SK-N-SH treated with all-trans-retinoic acid at 6 μM for 48 hours (cell line): ENCODE measurements around the gene ENC1.

Experiments used
- ESRRG ChIP-seq: fragments of 250-450 bp; sonication (Bioruptor Pico); IDR thresholded peaks from 2 replicates; pipeline ENCODE4 v1.6.1; 2021; ENCODE audit warnings: mild to moderate bottlenecking
- GLIS3 ChIP-seq: fragments of 250-450 bp; sonication (Bioruptor Pico); IDR thresholded peaks from 2 replicates; pipeline ENCODE4 v1.5.0; 2020; ENCODE audit warnings: mild to moderate bottlenecking, moderate library complexity
- OSR1 ChIP-seq: fragments of 250-450 bp; sonication (Bioruptor Pico); IDR thresholded peaks from 2 replicates; pipeline ENCODE4 v1.8.0; 2022; ENCODE audit warnings: moderate library complexity, mild to moderate bottlenecking, inconsistent platforms
- RARB ChIP-seq: fragments of 250-450 bp; sonication (Bioruptor Pico); IDR thresholded peaks from 2 replicates; pipeline ENCODE4 v1.8.0; 2021; ENCODE audit warnings: mild to moderate bottlenecking, moderate library complexity
- SNAI2 ChIP-seq: fragments of 250-450 bp; sonication (Bioruptor Pico); IDR thresholded peaks from 2 replicates; pipeline ENCODE4 v1.5.0; 2020; ENCODE audit warnings: mild to moderate bottlenecking, moderate library complexity
- TOX ChIP-seq: fragments of 250-450 bp; sonication (Bioruptor Pico); IDR thresholded peaks from 2 replicates; pipeline ENCODE4 v1.8.0; 2021; ENCODE audit warnings: mild to moderate bottlenecking, moderate library complexity, borderline replicate concordance
- ZFP30 ChIP-seq: fragments of 450-650 bp; formaldehyde crosslinking; IDR thresholded peaks from 2 replicates; pipeline ENCODE4 v1.5.0; 2022; ENCODE audit warnings: mild to moderate bottlenecking, moderate library complexity
- TF ChIP-seq, protein P1 (sequence below): fragments of 250-450 bp; sonication (Bioruptor Pico); IDR thresholded peaks from 2 replicates; pipeline ENCODE4 v1.8.0; 2020; ENCODE audit warnings: mild to moderate bottlenecking, moderate library complexity, borderline replicate concordance

DNA sequence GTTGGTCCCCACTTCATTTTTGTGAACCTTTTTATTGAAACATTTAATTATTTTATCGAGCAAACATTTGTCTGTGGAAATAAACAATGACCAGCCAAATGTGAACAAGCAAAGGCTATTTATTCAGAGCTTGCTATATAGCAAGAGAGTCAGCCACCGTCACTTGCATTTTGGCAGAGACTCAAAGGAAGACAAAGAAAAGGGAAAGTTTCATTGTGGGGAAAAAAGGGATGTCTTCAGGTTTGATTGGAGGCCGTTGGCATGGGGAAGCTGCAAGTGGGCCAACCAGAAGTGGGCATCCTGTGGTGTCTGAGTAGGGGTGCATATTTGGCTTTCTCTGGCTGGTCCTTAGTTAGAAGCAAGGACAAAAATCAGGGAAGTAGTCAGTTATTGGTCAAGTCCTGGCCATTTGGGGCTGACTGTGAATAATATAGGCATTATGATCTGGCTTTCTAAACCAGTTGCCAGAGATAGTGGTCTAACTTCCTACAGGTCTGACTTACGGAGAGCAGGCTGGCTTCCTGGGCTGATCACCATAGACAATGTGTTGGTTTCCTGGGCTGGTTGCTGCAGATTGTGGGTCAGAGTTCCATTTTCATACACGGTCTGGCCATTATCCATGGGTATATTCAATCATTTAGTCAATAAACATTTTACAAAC, 16.6 kb downstream of the ENC1 start:
- TF ChIP-seq RARB (CRISPR knock-in tag) = no peak
- TF ChIP-seq GLIS3 = no peak
- TF ChIP-seq, protein P1, sequence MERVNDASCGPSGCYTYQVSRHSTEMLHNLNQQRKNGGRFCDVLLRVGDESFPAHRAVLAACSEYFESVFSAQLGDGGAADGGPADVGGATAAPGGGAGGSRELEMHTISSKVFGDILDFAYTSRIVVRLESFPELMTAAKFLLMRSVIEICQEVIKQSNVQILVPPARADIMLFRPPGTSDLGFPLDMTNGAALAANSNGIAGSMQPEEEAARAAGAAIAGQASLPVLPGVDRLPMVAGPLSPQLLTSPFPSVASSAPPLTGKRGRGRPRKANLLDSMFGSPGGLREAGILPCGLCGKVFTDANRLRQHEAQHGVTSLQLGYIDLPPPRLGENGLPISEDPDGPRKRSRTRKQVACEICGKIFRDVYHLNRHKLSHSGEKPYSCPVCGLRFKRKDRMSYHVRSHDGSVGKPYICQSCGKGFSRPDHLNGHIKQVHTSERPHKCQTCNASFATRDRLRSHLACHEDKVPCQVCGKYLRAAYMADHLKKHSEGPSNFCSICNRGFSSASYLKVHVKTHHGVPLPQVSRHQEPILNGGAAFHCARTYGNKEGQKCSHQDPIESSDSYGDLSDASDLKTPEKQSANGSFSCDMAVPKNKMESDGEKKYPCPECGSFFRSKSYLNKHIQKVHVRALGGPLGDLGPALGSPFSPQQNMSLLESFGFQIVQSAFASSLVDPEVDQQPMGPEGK (CRISPR knock-in tag) = no peak
- TF ChIP-seq OSR1 (CRISPR knock-in tag) = no peak
- no peak for TF ChIP-seq ESRRG (CRISPR knock-in tag)
- TF ChIP-seq SNAI2 = no peak
- TF ChIP-seq ZFP30 = no peak
- no peak for TF ChIP-seq TOX (CRISPR knock-in tag)
